SK-N-MC (cell line): ENCODE measurements around the gene SPDYE1.
"Not testable (repeated sequence)": the region's sequence is repeated elsewhere in the genome, so short reads cannot be mapped to it uniquely, and the experiment has no call there.

Experiments
- EZH2 ChIP-seq: fragments of 200-600 bp; sonication (generic); IDR thresholded peaks from one replicate; pipeline ENCODE4 v1.6.1; 2017; ENCODE audit warnings: antibody characterized with exemption
- POLR2AphosphoS5 ChIP-seq: IDR thresholded peaks from 2 replicates; pipeline ENCODE4 v1.6.1; 2012; ENCODE audit warnings: mild to moderate bottlenecking, low read depth, low read length, borderline replicate concordance

GRCh38 chr7:44038553-44038952, 40.9 kb downstream of the SPDYE1 start:
- not testable (repeated sequence) for TF ChIP-seq POLR2AphosphoS5, EZH2
